Measurements from ENCODE around the gene SHC2. TPM values are rescaled to one million over a fixed set of nuclear protein-coding genes. Genes with fewer than 3 reads are reported as not detected.

The SHC2 gene
- total RNA-seq, 2 donors from 2014 or later: 2.7 to 9.5 TPM

DNA sequence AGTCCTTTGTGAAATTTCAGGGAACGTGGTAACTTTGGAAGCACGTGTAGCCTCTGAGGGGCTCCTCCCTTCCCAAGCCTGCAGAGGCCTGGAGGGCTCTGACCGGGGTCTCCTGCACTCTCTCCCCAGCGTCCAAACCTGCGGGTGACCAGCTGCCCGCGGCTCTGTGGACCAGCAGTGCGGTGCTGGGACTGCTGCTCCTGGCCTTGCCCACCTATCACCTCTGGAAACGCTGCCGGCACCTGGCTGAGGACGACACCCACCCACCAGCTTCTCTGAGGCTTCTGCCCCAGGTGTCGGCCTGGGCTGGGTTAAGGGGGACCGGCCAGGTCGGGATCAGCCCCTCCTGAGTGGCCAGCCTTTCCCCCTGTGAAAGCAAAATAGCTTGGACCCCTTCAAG is 43.8 kb upstream of the SHC2 start:
- H3K4me1 ChIP-seq: peaks cover 9% of the 10 kb centered on the region
- H3K27ac ChIP-seq: no peak overlapping the region
- H3K27me3 ChIP-seq: no peaks in the 10 kb centered on the region
- no peaks in the 10 kb centered on the region for H3K9me3 ChIP-seq
- TF ChIP-seq, protein P1, sequence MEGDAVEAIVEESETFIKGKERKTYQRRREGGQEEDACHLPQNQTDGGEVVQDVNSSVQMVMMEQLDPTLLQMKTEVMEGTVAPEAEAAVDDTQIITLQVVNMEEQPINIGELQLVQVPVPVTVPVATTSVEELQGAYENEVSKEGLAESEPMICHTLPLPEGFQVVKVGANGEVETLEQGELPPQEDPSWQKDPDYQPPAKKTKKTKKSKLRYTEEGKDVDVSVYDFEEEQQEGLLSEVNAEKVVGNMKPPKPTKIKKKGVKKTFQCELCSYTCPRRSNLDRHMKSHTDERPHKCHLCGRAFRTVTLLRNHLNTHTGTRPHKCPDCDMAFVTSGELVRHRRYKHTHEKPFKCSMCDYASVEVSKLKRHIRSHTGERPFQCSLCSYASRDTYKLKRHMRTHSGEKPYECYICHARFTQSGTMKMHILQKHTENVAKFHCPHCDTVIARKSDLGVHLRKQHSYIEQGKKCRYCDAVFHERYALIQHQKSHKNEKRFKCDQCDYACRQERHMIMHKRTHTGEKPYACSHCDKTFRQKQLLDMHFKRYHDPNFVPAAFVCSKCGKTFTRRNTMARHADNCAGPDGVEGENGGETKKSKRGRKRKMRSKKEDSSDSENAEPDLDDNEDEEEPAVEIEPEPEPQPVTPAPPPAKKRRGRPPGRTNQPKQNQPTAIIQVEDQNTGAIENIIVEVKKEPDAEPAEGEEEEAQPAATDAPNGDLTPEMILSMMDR (IDR thresholded peaks at IDR 0.05): no peak
- no peak for DNase-seq
- H3K36me3 ChIP-seq: no peaks in the 10 kb centered on the region
- no peak overlapping the region for H3K4me3 ChIP-seq
- H3K9ac ChIP-seq (ENCODE audit: low read depth in 2 of 2, low read length in 2 of 2): no peak overlapping the region
- intact Hi-C loops (cut with DNase I): no loop called here

DNA sequence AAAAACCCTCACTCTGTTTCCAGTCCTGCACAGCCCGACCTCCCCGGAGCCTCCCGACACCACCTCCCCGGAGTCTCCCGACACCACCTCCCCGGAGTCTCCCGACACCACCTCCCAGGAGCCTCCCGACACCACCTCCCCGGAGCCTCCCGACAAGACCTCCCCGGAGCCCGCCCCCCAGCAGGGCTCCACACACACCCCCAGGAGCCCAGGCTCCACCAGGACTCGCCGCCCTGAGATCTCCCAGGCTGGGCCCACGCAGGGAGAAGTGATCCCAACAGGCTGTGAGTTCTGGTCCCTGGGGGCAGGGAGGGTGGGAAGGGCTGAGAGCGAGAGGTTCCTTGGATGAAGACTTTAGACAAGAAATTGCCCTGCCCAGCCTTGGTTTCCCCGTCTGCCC is 40.8 kb upstream of the SHC2 start:
- no peak overlapping the region for H3K9ac ChIP-seq (ENCODE audit: low read depth in 2 of 2, low read length in 2 of 2)
- H3K27ac ChIP-seq: no peak overlapping the region
- H3K4me1 ChIP-seq: no peaks in the 10 kb centered on the region
- peaks cover 18% of the 10 kb centered on the region for H3K27me3 ChIP-seq
- no peaks in the 10 kb centered on the region for H3K9me3 ChIP-seq
- no peak for DNase-seq
- H3K4me3 ChIP-seq: no peak overlapping the region
- TF ChIP-seq, protein P1 (IDR thresholded peaks at IDR 0.05): no peak
- intact Hi-C loops (cut with DNase I): no loop called here
- H3K36me3 ChIP-seq: no peaks in the 10 kb centered on the region

DNA sequence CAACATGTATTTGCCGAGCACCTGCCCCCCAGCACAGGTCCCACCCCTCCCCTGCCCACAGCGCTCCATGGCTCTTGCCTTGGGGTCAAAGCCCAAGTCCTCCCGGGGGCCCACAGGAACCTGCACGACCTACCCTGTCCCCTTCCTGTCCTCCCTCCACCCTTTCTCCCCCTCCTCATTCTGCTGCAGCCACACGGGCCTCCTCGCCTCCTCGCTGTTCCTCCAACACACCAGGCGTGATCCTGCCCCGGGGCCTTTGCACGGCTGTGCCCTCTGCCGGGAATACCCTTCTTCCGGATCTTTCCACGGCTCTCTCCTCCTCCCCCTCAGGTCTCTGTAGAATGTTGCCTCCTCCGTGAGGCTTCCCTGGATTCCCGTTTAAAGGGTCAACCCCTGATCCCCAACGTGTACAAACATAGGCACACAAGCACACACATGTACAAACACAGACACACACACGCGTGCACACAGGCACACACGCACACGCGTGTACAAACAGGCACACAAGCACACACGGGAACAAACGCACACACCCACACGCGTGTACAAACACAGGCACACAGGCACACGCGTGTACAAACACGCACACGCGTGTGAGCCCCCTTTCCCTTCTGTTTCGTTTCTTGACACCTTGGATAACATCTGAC is 38.3 kb upstream of the SHC2 start:
- no peak overlapping the region for H3K4me3 ChIP-seq
- H3K9me3 ChIP-seq: no peaks in the 10 kb centered on the region
- no peak for DNase-seq
- no peak overlapping the region for H3K9ac ChIP-seq (ENCODE audit: low read depth in 2 of 2, low read length in 2 of 2)
- peaks cover 28% of the 10 kb centered on the region for H3K27me3 ChIP-seq
- no peaks in the 10 kb centered on the region for H3K36me3 ChIP-seq
- TF ChIP-seq, protein P1 (IDR thresholded peaks at IDR 0.05): no peak
- H3K27ac ChIP-seq: no peak overlapping the region
- no peaks in the 10 kb centered on the region for H3K4me1 ChIP-seq
- intact Hi-C loops (cut with DNase I): no loop called here

DNA sequence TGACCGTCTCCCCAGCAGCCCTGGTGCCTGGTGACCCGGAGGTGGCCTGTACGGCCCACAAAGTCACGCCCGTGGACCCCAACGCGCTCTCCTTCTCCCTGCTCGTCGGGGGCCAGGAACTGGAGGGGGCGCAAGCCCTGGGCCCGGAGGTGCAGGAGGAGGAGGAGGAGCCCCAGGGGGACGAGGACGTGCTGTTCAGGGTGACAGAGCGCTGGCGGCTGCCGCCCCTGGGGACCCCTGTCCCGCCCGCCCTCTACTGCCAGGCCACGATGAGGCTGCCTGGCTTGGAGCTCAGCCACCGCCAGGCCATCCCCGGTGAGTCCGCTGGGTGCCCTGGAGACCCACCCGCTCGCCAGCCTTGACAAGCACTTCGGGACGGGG is 37.7 kb upstream of the SHC2 start:
- intact Hi-C loops (cut with DNase I): no loop called here

DNA sequence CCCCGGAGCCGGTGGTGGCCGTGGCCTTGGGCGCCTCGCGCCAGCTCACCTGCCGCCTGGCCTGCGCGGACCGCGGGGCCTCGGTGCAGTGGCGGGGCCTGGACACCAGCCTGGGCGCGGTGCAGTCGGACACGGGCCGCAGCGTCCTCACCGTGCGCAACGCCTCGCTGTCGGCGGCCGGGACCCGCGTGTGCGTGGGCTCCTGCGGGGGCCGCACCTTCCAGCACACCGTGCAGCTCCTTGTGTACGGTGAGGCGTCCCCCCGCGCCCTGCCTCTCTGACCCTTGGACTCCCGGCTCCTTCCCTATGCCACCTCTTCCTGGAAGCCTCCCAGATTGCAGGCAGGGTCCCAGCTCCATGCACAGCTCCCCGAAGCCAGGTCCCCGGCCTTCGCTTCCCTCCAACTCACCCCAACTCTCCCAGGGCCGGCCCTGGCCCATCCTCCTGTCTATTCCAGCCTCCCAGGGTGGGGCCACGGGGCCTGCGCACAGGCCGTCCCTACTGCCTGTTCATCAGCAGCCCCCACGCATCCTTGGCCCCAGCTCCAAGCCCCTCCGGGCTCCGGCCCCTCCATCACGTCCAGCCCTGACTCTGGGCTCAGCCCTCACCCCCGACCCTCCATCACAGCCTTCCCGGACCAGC is 37.2 kb upstream of the SHC2 start:
- intact Hi-C loops (cut with DNase I): no loop called here
- Histone ChIP-seq H3K27me3 (peaks cover 28% of the 10 kb centered on the region), H3K9ac (ENCODE audit: low read depth in 2 of 2, low read length in 2 of 2) (no peak overlapping the region), H3K4me1 (no peaks in the 10 kb centered on the region), H3K27ac (no peak overlapping the region), H3K4me3 (peak overlapping the region; percentile 20), H3K9me3 (no peaks in the 10 kb centered on the region), H3K36me3 (no peaks in the 10 kb centered on the region)
- TF ChIP-seq, protein P1 (IDR thresholded peaks at IDR 0.05): no peak
- DNase-seq: no peak

More for the DNA sequence above, 37.7 kb upstream of the SHC2 start:
- H3K4me3 ChIP-seq: no peak overlapping the region
- no peak overlapping the region for H3K27ac ChIP-seq
- no peaks in the 10 kb centered on the region for H3K4me1 ChIP-seq
- no peaks in the 10 kb centered on the region for H3K9me3 ChIP-seq
- TF ChIP-seq, protein P1 (IDR thresholded peaks at IDR 0.05): no peak
- no peak for DNase-seq
- H3K36me3 ChIP-seq: no peaks in the 10 kb centered on the region
- no peak overlapping the region for H3K9ac ChIP-seq (ENCODE audit: low read depth in 2 of 2, low read length in 2 of 2)
- H3K27me3 ChIP-seq: peaks cover 28% of the 10 kb centered on the region
